Naive thymus-derived CD4-positive, alpha-beta T cell (primary cell): ENCODE measurements around the gene NXN. TPM values are rescaled to one million over a fixed set of nuclear protein-coding genes. Genes with fewer than 3 reads are reported as not detected.

Experiments
- ATAC-seq: fragments of 150-1000 bp; cut with Tn5 transposase; 2 replicates; pipeline ENCODE4 v1.10.0; 2021; ENCODE audit warnings: mild to moderate bottlenecking, moderate library complexity
- CTCF ChIA-PET: fragments of 350-600 bp; sonication (Branson Sonifier 250); formaldehyde crosslinking; loops from one replicate; lab custom pipeline; 2021; ENCODE audit warnings: antibody characterized with exemption; lab: Charles Lee
- POLR2A ChIA-PET: fragments of 350-600 bp; sonication (Branson Sonifier 250); formaldehyde crosslinking; loops from one replicate; lab custom pipeline; 2021; ENCODE audit warnings: antibody characterized with exemption, inconsistent platforms; lab: Charles Lee
- DNase-seq, 9 donors: peaks; one replicate each; pipeline versions ENCODE4 v3.0.0 to v3.0.0-alpha.2; 2020 to 2022; ENCODE audit warnings: mixed read lengths in 1 of 9
- H3K27ac ChIP-seq: one replicate; pipeline ENCODE4 v1.7.0; 2013; ENCODE audit warnings: mild to moderate bottlenecking, low read depth, low read length, moderate library complexity
- H3K27me3 ChIP-seq, 2 donors: one replicate each; pipeline ENCODE4 v1.7.0; 2013; ENCODE audit warnings: low read length in 2 of 2, mild to moderate bottlenecking in 2 of 2, moderate library complexity in 2 of 2; ENCODE audit not compliant: control insufficient read depth in 2 of 2, insufficient read depth in 2 of 2
- H3K36me3 ChIP-seq, 3 experiments: 1 replicate in 2 of 3; 2 replicates in 1 of 3; pipeline ENCODE4 v1.7.0; 2013; ENCODE audit warnings: low read length in 3 of 3, mild to moderate bottlenecking in 3 of 3, moderate library complexity in 1 of 3; ENCODE audit not compliant: insufficient read depth in 3 of 3, control insufficient read depth in 2 of 3
- H3K4me1 ChIP-seq, 2 donors: one replicate each; pipeline ENCODE4 v1.7.0; 2013; ENCODE audit warnings: low read length in 2 of 2, mild to moderate bottlenecking in 2 of 2, moderate library complexity in 1 of 2; ENCODE audit not compliant: control insufficient read depth in 2 of 2, insufficient read depth in 2 of 2
- H3K4me3 ChIP-seq: 2 replicates; pipeline ENCODE4 v1.7.0; 2013; ENCODE audit warnings: mild to moderate bottlenecking, low read length
- H3K9me3 ChIP-seq, 3 experiments: 1 replicate in 2 of 3; 2 replicates in 1 of 3; pipeline ENCODE4 v1.7.0; 2013; ENCODE audit warnings: low read length in 3 of 3; ENCODE audit not compliant: control insufficient read depth in 2 of 3
- H3K27ac Mint-ChIP-seq, 9 donors: one replicate each; pipeline ENCODE4 v1.8.0; 2020 to 2022; ENCODE audit warnings: mixed read lengths in 9 of 9, mild to moderate bottlenecking in 8 of 9, moderate library complexity in 5 of 9, inconsistent platforms in 2 of 9
- H3K27me3 Mint-ChIP-seq, 5 donors: one replicate each; pipeline ENCODE4 v1.8.0; 2021 to 2022; ENCODE audit warnings: mixed read lengths in 5 of 5, mild to moderate bottlenecking in 1 of 5
- H3K36me3 Mint-ChIP-seq, 5 donors: one replicate each; pipeline ENCODE4 v1.8.0; 2020 to 2022; ENCODE audit warnings: mixed read lengths in 5 of 5, mild to moderate bottlenecking in 3 of 5, inconsistent platforms in 1 of 5
- H3K4me1 Mint-ChIP-seq, 7 donors: one replicate each; pipeline ENCODE4 v1.8.0; 2020 to 2022; ENCODE audit warnings: mixed read lengths in 7 of 7, mild to moderate bottlenecking in 3 of 7, inconsistent platforms in 1 of 7
- H3K4me3 Mint-ChIP-seq, 10 donors: one replicate each; pipeline ENCODE4 v1.8.0; 2020 to 2022; ENCODE audit warnings: mild to moderate bottlenecking in 10 of 10, mixed read lengths in 10 of 10, moderate library complexity in 6 of 10, inconsistent platforms in 2 of 10
- H3K9me3 Mint-ChIP-seq, 11 donors: one replicate each; pipeline ENCODE4 v1.8.0; 2020 to 2022; ENCODE audit warnings: mixed read lengths in 11 of 11, mild to moderate bottlenecking in 4 of 11, inconsistent platforms in 1 of 11, moderate library complexity in 1 of 11
- intact Hi-C, 2 donors: fragments of 100-400 bp; cut with micrococcal nuclease; formaldehyde crosslinking; loops; one replicate each; pipeline ENCODE4 v1.15.1; 2023
- polyA plus RNA-seq, 2 donors: library from polyadenylated mRNA; unstranded; fragments of 300-500 nt; fragmentation: Illumina TruSeq; gene quantifications; one replicate each; pipeline ENCODE4 v1.2.3, GENCODE V29; 2021
- total RNA-seq, 6 experiments: library from RNA in 5 of 6; stranded (reverse) in 5 of 6; gene quantifications; 1 replicate in 5 of 6; 2 replicates in 1 of 6; pipeline ENCODE4 v1.2.3 and lab custom pipeline; 2021 to 2026

The NXN gene
- total and polyA plus RNA-seq, 7 experiments from 2014 or later: 0.10 to 0.84 (median 0.30) TPM; not detected in 2

DNA sequence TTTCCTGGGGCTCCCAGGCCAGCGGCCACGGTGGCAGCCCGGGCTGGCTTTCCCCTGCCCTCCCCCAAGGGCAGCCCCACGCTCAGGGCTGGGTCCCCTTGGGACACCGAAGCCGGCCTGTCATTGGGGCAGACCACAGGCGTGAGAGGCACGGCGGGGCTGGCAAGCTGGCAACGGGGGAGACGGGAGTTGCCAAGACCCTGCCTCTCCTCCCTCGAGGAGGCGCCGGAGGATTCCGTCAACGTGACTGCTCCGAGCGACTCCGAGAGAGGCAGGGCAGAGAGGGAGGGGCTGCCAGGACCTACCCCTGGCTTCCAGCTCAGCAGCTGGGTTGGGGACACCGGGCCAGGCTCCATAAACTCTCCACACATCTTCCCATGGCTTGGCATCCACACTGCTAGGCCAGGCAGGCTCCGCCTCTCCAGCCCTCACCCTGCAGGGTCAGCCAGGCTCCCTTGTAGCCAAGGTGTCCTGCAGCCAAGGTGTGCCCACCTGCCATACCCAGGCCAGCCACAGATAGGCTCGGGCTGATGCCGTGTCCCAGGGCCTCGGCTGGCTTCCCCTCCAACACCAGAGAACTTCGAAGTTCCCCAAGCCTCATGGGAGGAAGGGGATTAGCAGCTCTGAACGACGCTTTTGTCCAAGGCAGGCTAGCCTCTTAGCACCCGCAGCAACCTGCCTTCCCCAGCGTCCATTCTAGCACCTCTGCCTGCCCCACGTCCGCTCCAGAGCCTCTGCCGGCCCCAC lies 42.9 kb upstream of the NXN start:
- Mint-ChIP-seq H3K9me3 (no peaks in the 10 kb centered on the region), H3K4me3 (no peak overlapping the region), H3K27ac (peak overlapping the region in 1 of 9 donors; percentile 48), H3K4me1 (peaks cover 0 to 14% (median 0%) of the 10 kb centered on the region in 7 donors), H3K36me3 (peaks cover 0 to 14% (median 0%) of the 10 kb centered on the region in 5 donors), H3K27me3 (no peaks in the 10 kb centered on the region)
- no peaks in the 10 kb centered on the region for H3K27me3 ChIP-seq
- H3K4me3 ChIP-seq: no peak overlapping the region
- intact Hi-C loops: no loop called here
- ChIA-PET POLR2A (no interaction called here), CTCF (no interaction called here)
- peaks cover 0 to 12% (median 0%) of the 10 kb centered on the region in 3 experiments for H3K36me3 ChIP-seq
- H3K27ac ChIP-seq: no peak overlapping the region
- ATAC-seq: no peak
- no peak for DNase-seq
- H3K9me3 ChIP-seq: no peaks in the 10 kb centered on the region
- no peaks in the 10 kb centered on the region for H3K4me1 ChIP-seq

DNA sequence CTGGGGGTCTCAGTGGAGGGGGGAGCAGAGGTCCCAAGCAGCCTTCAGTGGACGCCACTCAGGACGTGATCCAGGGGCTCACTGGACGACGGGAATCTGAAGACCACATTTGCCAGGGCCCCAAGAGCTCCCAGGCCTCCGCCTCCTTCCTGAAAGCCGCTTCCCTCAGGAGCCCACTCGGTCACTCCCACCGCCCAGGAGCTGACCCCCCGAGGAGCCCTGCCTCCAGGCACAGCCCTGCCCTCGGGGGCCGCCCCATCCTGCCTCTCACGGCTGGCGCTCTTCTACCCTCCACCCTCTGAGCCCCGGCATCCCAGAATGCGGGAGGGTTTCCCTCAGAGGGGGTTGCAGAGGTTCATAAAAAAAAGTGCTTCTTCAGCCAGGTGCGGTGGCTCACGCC lies 41.6 kb upstream of the NXN start:
- Histone ChIP-seq H3K27me3 (no peaks in the 10 kb centered on the region), H3K9me3 (no peaks in the 10 kb centered on the region), H3K27ac (no peak overlapping the region), H3K4me1 (no peaks in the 10 kb centered on the region), H3K36me3 (peaks cover 0 to 5% (median 0%) of the 10 kb centered on the region in 3 experiments), H3K4me3 (no peak overlapping the region)
- CTCF ChIA-PET: no interaction called here
- ATAC-seq (no peak), DNase-seq (no peak)
- intact Hi-C loops: no loop called here
- POLR2A ChIA-PET: no interaction called here
- Mint-ChIP-seq H3K36me3 (peaks cover 0 to 14% (median 0%) of the 10 kb centered on the region in 5 donors), H3K9me3 (no peaks in the 10 kb centered on the region), H3K4me3 (no peak overlapping the region), H3K27me3 (no peaks in the 10 kb centered on the region), H3K27ac (no peak overlapping the region), H3K4me1 (peaks cover 0 to 14% (median 0%) of the 10 kb centered on the region in 7 donors)

DNA sequence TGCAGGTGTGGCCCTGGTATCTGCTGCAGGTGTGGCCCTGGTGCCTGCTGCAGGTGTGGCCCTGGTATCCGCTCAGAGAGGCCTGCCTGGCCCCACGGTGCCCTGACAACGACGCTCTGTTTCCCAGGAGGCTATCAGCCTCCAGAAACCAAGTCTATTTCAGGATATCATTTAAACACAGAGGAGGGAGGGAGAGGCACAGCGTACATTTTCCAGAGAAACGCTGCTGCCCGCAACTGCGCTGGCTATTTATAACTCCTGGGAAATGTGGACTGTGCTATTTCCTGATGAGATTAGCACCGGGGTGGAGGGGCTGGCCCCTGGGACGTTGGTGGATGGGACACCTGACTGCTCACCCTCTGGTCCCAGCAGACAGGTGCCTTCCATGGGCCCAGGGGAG lies 39.9 kb upstream of the NXN start:
- H3K36me3 ChIP-seq: peaks cover 0 to 4% (median 0%) of the 10 kb centered on the region in 3 experiments
- Mint-ChIP-seq H3K36me3 (peaks cover 0 to 6% (median 0%) of the 10 kb centered on the region in 5 donors), H3K9me3 (no peaks in the 10 kb centered on the region), H3K4me1 (peaks cover 0 to 6% (median 0%) of the 10 kb centered on the region in 7 donors), H3K4me3 (no peak overlapping the region), H3K27ac (peak overlapping the region in 1 of 9 donors; percentile 62), H3K27me3 (no peaks in the 10 kb centered on the region)
- H3K4me1 ChIP-seq: no peaks in the 10 kb centered on the region
- ATAC-seq (no peak), DNase-seq (no peak)
- H3K9me3 ChIP-seq: no peaks in the 10 kb centered on the region
- H3K27ac ChIP-seq: no peak overlapping the region
- POLR2A ChIA-PET: no interaction called here
- H3K4me3 ChIP-seq: no peak overlapping the region
- intact Hi-C loops: no loop called here
- no peaks in the 10 kb centered on the region for H3K27me3 ChIP-seq
- CTCF ChIA-PET: no interaction called here

DNA sequence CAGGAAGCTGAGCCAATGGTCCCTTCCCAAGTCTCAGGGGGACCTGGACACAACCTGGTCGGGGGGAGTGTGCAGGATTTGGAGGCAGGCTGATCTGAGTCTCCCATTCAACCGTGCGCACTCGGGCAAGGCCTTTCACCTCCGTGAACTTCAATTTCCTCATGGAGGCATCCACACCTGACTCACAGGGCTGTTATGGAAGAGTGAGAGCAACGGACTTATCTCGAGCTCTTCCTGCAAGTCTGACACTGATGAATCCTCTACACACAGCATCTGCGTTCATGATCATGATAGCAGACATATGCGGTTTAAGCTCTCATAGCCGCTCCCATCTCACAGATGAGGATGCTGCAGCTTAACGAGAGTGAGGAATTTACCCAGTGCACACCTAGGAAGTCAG lies 39.0 kb upstream of the NXN start:
- Mint-ChIP-seq H3K27me3 (no peaks in the 10 kb centered on the region), H3K4me1 (peaks cover 0 to 6% (median 0%) of the 10 kb centered on the region in 7 donors), H3K4me3 (no peak overlapping the region), H3K9me3 (no peaks in the 10 kb centered on the region), H3K36me3 (peaks cover 0 to 6% (median 0%) of the 10 kb centered on the region in 5 donors), H3K27ac (no peak overlapping the region)
- DNase-seq (no peak), ATAC-seq (no peak)
- Histone ChIP-seq H3K4me1 (no peaks in the 10 kb centered on the region), H3K27ac (no peak overlapping the region), H3K27me3 (no peaks in the 10 kb centered on the region), H3K36me3 (peaks cover 0 to 6% (median 0%) of the 10 kb centered on the region in 3 experiments), H3K4me3 (no peak overlapping the region), H3K9me3 (no peaks in the 10 kb centered on the region)
- intact Hi-C loops: no loop called here
- CTCF ChIA-PET: interaction anchor here (0.6 kb wide), 1 partner anchor 561 kb away, joined by 5 read pairs; no protein-coding TSS in a partner anchor
- POLR2A ChIA-PET: no interaction called here

DNA sequence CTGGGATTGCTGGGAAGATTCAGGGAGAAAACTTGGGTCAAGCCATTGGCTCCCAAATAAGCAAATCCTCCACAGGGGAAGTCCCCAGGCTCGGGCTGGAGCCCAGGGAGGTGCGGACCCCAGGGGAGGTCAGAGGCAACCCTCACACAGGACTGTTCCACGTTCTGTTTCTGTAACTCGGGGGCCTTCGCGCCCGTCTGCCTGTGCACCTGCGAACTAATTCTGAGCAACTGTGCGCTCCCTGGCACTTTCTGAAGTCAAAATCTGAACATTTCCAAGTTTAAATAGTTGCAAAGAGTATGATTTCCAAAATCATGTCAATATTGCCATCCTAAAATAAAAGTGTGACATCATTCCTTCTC lies 34.1 kb upstream of the NXN start:
- intact Hi-C loops: no loop called here
- Mint-ChIP-seq H3K36me3 (peaks cover 0 to 5% (median 0%) of the 10 kb centered on the region in 5 donors), H3K9me3 (no peaks in the 10 kb centered on the region), H3K4me3 (no peak overlapping the region), H3K27ac (no peak overlapping the region), H3K27me3 (no peaks in the 10 kb centered on the region), H3K4me1 (no peaks in the 10 kb centered on the region)
- CTCF ChIA-PET: no interaction called here
- no peaks in the 10 kb centered on the region for H3K27me3 ChIP-seq
- H3K4me1 ChIP-seq: no peaks in the 10 kb centered on the region
- DNase-seq: no peak
- H3K36me3 ChIP-seq: peaks cover 0 to 50% (median 7%) of the 10 kb centered on the region in 3 experiments
- POLR2A ChIA-PET: no interaction called here
- no peaks in the 10 kb centered on the region for H3K9me3 ChIP-seq
- H3K4me3 ChIP-seq: no peak overlapping the region
- no peak for ATAC-seq
- no peak overlapping the region for H3K27ac ChIP-seq

DNA sequence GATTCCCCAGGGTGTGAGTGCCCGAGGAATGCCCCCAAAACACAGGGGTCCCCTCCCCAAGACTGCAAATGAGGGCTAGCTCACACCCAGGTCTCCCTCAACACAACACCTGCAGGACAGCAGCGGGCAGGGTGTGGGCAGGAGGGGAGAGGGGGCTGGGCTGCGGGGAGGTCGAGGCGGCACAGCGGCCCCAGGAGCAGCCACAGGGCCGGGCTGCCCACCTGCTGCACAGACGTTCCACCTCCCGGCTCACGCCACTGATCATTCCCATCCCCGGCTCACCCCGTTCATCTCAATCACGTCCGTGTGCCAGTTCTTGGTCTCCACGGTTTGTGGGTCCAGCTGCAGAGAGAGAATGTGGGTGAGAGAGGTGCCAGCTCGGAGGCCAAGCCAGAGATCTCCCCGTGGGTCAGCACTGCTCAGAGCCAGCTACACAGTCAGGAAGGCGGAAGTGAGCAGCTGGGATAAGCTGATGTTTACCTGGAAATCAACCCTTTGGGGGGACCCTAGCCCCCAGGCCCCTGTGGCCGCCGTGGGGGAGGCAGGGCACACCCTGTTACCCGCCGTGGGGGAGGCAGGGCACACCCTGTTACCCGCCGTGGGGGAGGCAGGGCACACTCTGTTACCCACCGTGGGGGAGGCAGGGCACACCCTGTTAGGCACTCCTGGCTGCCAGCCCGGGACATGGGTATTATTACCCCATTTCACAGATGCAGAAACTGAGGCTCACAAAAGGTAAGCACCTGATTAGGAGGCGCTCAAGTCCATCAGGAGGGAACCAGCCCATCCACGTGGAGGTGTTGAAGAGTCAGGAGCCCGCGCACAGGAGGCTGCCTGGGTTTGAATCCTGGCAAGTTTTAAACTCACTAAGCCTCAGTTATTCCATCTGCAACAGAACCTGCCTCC lies 33.5 kb upstream of the NXN start:
- Histone ChIP-seq H3K4me1 (no peaks in the 10 kb centered on the region), H3K4me3 (no peak overlapping the region), H3K27me3 (no peaks in the 10 kb centered on the region), H3K27ac (no peak overlapping the region), H3K9me3 (no peaks in the 10 kb centered on the region), H3K36me3 (peaks cover 0 to 57% (median 7%) of the 10 kb centered on the region in 3 experiments)
- DNase-seq (no peak), ATAC-seq (no peak)
- H3K36me3 Mint-ChIP-seq: peaks cover 0 to 5% (median 0%) of the 10 kb centered on the region in 5 donors
- H3K27me3 Mint-ChIP-seq: no peaks in the 10 kb centered on the region
- ChIA-PET CTCF (no interaction called here), POLR2A (no interaction called here)
- H3K4me3 Mint-ChIP-seq: no peak overlapping the region
- H3K27ac Mint-ChIP-seq: no peak overlapping the region
- no peaks in the 10 kb centered on the region for H3K9me3 Mint-ChIP-seq
- H3K4me1 Mint-ChIP-seq: no peaks in the 10 kb centered on the region
- intact Hi-C loops: no loop called here
